ENCODE results near the gene POLE.

The POLE gene

DNA sequence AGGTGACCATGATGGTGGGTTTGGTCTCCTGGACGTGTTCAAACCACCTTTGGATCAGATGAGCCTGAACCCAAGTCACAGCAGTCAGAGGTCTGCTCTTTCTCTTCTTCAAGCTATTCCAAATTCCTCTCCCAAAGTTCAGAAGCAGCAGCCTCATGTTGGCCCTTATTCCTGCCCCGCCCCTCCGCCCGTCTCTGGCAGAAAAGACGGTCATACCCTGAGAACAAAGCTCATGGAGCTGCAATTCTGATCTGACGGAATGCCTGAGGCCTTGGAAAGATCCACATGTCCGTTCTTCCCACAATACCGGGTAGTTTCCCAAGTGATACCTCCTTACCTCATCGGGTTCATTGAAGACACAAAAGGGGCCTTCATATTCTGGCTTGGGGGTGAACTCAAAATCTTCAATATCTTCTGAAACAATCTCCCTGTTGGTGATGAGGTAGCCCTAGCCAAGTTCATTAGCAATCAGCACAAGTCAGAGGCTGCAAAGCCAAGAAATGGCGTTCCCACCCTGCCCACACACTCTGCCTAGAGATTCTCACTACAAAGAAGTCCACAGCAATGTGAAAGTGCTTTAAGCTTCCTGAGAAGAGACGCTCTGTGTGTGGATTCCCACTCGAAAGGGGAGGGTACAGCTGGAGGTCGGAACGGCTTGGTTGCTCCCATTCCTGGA, 11.2 kb downstream of the POLE start:
- no peak for DNase-seq

DNA sequence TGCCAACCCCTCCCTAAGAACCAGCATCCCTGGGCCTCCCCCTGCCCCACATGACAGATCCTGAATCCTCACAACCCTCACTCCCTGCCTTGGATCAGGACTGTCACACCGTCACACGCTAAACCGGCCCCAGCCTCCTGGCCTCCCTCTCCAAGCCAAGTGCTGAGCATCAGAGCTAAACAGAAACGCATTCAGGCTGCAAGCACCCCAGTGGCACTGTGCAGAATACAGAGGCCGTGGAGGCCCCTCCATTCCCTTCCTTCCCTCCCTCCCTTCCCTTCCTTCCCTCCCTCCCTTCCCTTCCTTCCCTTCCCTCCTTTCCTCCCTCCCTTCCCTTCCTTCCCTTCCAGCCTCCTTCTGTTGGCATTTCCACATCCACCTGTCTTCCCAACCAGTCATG, 12.6 kb downstream of the POLE start:
- no peak for DNase-seq

DNA sequence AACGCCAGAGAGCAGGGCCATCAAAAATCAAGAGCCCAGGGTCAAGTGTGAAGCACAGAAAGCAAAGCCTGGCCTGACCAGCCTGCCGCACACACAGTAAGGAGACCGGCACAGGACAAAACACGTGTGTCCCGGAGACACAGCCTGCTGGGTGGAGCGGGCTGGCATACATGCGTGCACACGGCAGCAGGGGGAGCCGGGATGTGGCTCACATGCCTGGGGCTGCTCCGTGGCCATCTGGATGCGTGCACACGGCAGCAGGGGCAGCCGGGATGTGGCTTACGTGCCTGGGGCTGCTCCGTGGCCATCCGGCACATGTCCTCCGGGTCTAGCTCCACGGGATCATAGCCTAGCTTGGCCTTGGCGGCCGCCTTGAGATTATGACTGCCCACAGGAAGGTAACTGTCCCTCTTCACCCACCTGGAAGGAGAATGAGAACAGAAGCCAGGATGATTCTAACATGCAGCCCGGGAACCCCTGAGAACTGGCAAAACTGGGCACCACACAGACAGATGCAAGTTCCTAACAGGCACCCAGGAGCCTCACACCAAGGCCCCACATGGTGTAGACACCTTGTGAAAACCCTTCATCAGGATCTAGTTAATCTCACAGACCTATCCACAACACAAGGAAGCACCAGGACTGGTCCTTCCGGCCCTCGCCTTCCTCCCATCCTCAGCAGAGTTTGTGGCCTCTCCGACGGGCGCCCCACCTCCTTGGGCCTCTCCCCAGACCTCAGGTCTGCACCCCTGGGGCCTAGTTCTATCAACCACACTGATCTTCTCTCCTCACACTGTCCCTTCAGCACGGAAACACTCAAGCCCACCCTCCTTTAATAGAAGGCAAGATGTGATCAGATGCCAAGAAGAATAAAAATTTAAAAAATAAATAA, 13.6 kb downstream of the POLE start:
- DNase-seq = no peak

DNA sequence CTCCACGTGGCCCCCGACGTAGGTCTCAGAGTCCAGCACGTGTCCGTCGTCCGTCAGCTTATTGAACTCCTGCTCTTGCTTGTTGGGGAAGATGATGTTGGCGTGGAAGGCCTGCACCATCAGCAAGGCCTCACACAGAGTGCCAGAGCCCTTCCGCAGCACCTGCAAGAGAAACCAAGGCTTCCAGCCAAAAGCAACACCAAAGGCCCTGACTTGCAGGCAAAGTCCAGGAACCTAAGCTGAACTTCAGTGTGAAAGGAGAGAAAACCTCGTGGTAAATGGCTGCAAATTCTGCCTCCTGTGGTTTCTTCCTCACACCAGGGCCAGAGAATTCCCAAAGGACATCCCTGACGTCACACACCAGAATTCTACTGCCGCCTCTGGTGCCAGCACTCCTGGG, 14.5 kb downstream of the POLE start:
- no peak for DNase-seq

DNA sequence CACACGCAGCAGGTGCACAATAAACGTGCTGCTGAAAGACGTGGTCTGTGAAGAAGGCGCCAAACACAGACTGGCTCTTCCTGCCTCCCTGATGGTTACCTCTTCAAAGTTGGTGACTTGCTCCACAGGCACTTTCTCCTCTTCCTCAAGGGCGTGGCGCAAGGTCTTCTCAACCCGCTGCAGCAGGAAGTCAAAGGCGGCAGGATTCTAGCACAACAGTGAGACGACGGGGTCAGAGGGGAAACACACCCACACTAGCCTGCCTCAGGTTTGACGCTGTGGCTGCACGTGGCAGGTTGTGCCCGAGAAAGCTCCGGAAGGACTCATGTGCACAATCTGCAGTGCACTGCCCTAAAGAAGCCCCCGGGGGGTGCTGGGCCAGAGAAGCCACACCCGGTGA, 15.0 kb downstream of the POLE start:
- no peak for DNase-seq

DNA sequence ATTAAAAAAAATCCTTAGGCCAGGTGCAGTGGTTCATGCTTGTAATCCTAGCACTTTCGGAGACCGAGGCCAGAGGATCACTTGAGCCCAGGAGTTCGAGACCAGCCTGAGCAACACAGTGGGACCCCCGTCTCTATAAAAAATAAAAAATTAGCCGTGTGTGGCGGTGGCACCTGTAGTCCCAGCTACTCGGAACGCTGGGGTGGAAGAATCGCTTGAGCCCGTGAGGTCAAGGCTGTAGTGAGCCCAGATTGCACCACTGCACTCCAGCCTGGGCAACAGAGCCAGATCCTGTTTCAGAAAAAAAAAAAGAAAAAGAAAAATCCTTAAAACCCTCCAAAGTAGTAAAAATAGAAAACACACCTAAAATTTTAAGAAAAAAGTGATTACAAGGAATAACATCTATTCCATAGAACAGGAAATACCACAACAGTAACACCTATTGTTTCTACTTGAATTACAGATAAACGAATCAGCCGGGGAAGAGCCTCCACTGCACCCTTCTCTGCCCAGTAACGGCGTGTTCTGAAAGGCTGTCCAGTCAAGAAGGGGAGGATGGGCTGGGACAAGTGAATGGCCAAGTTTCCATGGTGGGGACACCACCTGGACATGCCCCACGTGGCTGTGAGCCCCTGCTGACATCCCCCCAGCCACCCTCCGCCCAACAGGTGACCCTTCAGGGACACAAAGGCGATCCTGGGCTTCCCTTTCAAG, 17.8 kb downstream of the POLE start:
- no peak for DNase-seq

DNA sequence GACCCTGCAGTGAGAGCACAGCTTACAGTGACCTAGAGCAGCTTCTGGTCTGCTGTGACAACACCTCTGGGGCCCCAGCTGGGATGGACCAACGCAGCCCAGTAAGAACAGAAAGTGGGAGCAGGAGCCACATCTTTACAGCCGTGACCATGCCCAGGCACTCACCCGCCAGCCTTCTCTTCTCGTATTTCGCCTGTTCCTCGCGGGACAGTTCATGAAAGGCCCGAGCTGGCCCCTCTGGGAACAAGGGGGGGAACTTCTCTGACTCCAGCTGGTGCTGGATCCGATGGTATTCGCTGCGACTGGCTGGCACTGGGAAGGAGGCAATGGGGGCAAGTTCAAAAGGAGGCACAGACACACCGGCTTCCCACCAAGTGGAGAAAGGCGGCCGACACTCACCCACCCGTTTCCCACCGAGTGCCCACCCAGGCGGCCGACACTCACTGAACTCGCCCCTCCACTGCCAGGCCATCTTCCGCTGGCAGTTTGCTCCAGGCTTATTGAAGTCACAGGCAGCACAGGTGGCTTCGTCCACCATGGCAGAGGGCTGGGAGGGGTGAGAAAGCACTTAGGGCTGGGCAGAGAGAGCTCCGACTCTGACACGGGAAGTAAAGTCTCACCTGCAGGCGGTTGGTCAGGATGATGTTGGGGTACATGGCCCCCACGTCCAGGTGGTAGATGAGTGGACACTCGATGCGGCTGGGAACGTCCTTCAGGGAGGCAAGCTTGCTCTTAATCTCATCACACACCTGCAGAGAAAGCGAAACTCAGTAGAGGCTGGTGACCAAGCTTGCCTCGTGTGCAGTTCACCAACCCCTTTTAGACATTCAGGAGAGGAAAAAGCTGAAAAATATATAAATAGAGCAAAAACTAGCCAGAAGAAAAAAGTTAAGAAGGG, 18.7 kb downstream of the POLE start:
- DNase-seq = no peak

DNA sequence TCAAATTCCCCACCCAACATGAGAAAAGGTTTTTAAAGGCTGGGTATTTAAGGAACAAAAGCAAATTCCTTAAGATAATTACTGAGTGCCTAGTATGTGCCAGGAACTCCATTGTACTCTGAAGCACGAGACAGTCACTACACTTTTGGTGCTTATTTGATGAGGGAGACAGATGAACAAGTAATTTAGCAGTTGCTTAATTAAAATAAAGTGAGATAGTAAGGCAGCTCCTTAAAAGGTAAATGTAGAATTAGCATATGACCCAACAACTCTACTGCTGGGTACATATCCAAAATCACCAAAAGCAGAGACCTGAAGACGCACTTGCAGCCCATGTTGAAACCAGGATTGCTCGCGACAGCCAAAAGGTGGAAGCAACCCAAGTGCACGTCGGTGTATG, 21.3 kb downstream of the POLE start:
- DNase-seq = no peak

DNA sequence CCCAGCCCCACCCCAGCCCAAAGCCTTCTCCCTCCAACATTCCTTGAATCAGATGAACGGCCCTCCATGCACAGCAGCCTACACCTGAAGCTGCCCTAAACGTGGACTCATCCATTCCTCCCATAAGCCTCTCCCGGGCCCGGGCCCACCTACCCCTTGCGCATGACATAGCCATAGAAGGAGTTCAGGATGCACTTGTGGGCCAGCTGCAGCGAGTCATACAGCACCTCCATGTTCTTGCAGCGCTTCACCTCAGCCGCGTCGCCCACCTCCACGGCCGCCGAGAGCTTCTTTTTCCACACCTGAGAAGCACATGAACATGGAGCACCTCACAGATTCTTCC, 22.0 kb downstream of the POLE start:
- DNase-seq = no peak

DNA sequence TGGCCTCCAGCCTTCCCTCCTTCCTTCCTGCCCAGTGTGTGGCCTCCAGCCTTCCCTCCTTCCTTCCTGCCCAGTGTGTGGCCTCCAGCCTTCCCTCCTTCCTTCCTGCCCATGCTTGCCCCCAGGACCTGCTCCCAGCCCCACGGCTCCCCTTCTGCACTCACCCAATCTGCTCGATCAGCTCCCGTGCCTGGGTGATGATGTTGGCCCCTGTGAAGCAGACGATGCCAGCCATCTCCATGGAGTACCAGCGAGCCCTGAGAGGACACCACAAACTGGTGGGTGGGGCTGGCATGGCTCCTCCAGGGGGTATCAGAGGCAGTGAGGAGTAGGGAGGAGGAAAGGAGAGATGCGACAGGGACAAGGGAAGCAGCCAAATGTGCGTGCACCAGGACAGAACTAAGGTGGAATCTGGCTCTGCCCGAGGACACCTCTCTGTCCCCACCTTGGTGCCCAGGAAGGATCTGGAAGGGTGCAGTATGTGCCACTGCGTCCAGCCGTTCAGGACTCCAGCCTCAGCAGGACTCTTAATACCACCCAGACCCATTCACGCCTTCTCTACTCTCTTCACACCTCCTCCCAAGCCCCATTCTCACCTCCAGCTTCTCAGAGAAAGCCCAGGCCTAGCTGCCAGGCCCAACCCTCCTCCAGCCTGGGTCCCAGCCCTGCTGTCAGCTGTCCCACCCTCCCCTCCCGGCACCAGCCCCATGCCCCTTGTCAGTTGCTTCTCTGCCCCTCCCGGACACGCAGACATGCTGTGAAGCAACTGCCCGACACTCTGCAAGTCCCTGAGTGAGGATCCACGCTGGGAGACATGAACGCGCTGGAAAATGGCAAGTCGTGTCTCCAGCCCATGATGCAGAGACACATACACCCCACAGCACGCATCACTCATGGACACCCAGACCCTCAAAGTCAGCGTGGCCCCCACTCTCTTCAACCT, 22.7 kb downstream of the POLE start:
- DNase-seq = no peak

DNA sequence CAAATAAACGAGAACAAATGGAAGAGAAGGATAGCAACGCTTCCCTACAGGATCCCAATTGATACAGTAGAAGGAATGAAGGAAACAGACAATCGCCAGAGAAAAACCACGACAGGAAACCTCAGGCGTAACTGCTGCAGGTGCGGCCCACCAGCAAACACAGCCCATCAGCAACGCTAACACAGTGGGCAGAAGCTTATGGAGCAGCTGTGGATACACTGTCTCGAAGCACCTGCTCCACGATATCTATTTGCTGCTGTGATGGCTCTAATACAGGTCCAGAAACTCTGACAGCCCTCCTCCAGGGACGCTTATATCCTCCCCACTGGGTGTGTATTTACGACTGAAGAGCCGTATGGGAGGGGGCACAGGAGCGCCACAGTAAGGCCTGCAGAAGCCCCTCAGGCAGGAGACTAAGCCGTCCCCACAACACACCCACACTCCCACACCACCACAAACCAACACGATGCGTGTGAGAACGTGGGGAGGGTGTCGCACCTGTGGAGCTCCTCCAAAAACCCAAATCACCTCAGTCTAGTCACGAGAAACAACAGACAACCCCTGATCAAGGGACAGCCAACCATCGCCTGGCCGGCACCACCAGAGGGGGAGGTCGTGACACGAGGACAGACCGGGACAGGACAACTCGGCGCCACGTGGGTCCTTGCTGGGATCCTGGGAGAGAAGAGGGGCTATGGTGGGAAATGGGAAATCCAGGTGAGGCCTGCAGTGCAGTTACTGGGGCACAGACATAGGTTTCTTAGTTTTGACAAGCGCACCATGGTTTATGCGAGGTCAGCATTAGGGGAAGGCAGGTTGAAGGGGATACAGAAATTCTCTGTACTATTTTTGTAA, 24.0 kb downstream of the POLE start:
- DNase-seq = no peak

DNA sequence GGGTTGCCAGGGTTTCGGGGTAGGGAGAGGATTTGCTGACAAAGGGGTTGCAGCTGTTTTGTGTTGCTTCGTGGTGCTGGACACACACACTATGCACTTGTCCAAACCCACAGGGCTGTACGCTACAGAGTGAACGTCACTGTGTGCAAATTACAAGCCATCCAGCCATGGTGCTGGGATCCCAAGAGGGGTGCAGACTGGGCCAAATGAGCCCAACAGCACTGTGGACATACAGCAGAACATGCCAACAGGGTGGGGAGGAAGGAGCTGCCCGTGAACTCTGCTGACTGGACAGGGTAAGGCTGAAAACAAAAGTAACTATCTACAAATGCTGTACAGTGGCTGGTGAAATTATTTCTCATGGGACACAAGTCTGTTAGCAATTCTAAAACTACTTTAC, 25.2 kb downstream of the POLE start:
- DNase-seq = no peak

DNA sequence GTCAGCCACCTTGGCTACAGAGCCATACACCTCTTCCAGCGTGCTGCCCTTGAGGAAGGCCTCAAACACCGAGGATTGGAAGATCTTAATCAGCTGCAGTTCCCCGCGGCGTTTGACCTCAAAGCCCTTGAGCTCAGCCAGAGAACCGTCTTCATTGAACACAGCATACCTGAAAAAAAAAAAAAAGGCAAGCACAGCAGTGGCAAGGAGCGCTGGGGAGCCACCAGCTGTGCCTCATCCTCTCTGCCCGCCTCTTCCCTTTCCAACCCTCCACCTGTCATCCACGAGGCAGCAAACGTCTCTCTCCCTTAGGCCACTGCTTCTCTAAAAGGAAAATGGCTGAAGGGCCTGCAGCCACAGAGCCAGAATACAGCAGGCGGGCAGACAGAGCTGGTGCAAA, 26.1 kb downstream of the POLE start:
- no peak for DNase-seq

DNA sequence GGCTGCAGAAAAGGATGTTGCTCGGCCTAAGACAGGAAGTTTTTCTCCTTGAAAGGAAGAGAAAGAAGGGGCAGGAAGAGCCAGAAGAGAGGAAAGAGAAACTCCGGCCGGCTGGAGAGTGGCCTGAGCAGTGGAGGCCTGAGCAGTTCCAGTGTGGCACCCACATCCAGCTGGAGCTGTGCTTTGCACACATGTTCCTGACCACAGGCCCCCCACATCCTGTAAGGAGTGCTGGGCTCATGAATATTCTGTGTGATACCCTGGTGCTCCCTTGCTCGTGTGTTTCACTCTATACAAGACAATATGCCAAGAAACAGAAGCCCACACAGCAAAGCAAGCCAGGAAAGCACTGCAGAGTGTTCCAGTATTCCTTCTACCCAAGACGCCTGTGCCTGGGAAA, 27.1 kb downstream of the POLE start:
- DNase-seq = no peak

DNA sequence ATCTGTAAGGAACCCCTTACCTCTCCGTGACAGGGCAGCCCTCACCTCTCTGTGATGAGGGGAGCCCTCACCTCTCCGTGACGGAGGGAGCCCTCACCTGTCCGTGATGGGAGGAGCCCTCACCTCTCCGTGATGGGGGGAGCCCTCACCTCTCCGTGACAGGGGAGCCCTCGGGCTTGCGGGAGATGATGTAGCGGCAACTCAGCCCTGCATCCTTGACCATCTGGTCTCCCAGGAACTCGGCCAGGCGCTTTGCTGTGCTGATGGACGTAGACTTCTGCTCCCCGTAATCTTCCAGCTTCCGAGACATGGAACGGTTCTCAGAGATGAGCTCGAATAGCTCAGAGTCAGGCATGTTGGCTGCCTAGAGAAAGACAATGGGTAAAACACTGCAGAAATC, 28.0 kb downstream of the POLE start:
- DNase-seq = no peak

DNA sequence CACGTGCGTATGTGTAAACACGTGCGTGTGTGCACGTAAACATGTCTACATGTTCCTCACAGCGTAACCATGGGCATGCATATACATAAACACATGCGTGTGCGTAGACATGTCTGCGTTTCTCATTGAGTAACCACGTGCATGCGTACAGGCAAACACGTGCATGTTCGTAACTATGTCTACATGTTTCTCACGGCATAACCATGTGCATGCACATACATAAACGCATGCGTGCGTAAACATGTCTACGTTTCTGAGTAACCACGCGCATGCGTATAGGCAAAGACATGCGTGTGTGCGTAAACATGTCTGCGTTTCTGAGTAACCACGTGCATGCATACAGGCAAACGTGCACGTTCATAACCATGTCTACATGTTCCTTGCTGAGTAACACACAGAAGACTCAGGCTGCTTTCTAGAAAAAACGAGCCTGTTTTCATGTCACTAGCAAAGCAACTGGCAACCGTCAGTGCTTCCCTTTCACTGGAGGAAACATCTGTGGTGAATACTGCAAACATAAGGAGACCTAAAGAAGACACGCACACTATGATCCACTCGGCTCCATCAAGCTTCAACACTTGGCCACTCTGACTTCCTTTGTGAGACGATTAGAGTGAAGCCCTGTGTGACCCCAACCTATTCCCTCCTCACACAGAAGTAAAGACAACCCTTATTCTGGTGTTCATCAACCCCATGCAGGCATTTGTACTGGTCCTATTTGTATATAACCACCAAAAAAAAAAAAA, 28.8 kb downstream of the POLE start:
- DNase-seq = no peak

DNA sequence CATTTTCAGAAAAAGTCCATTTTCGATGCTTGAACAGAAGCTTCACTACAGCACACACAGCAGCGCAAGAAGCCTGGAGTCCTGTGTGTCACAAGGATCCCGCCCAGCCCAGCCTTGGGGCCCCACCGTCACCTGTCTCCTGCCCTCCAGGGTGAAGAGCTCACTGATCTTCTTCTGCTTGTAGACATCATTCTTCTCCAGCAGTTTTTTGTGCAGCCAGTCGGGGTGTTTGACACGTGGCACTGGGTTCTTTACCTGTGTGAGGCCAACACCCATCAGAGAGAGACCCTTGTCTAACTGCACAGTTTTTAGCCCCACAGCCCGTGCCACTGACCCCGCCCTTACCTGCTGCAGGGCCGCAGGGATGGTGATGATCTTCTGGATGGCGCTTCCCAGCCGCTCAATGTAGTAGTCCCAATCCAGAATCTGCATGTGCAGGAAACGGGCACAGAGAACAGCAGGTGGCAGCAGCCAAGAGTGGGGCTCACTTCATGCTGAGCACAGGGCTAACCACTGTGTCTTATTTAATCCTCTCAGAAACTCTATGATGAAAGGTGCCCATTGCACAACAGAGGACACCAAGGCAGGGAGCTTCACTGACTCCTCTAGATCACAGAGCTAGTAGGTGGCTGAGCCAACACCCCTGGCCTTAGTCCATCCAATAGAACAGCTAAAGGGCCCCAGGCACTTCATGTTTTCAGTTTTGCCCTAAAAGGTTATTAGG, 30.0 kb downstream of the POLE start:
- no peak for DNase-seq

DNA sequence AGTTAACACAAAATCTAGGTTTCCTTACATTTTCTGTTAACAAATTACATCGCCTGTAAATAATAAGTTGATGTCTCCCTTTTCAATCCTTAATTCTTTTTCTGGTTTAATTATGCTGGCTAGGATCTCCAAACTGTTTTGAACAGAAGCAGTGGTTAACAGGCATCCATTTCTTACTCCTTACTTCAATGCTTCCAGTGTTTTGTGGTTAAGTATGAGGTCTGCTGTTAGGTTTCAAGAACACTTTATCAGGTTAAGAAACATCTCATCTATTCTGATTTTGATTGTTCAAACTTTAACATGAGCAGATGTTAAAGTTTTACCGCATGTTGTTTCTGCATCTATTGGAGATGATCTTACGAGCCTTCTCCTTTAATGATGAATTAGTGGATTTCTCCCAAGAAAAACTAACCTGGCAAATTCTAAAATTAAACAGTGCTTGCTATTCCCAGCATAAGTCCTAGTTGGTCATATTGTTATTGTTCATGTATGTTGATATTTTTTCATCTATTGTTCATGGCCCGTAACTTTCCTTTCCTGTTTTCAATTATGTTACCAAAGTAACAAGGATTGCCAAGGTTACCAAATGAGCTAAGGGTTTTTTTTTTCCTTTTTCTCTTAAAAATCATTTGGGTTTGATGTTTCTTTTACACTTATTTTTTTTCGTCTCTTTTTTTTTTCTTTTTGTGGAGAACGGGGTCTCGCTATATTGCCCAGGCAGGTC, 33.4 kb downstream of the POLE start:
- no peak for DNase-seq
